Measurements from ENCODE around the gene ZNF423.

- TF ChIP-seq, protein P1, sequence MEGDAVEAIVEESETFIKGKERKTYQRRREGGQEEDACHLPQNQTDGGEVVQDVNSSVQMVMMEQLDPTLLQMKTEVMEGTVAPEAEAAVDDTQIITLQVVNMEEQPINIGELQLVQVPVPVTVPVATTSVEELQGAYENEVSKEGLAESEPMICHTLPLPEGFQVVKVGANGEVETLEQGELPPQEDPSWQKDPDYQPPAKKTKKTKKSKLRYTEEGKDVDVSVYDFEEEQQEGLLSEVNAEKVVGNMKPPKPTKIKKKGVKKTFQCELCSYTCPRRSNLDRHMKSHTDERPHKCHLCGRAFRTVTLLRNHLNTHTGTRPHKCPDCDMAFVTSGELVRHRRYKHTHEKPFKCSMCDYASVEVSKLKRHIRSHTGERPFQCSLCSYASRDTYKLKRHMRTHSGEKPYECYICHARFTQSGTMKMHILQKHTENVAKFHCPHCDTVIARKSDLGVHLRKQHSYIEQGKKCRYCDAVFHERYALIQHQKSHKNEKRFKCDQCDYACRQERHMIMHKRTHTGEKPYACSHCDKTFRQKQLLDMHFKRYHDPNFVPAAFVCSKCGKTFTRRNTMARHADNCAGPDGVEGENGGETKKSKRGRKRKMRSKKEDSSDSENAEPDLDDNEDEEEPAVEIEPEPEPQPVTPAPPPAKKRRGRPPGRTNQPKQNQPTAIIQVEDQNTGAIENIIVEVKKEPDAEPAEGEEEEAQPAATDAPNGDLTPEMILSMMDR (IDR thresholded peaks at IDR 0.05; ENCODE audit: borderline replicate concordance, extremely low read depth, low read length, poor library complexity, severe bottlenecking) = no peak
- no peak for TF ChIP-seq EZH2 (IDR thresholded peaks at IDR 0.05; ENCODE audit: borderline replicate concordance, low read depth, low read length, severe bottlenecking)
Observed at GRCh38 chr16:49499869-49500610, 355.9 kb downstream of the ZNF423 start.
